ENCODE measurements around the gene NR1I3.

GRCh38 chr1:161287482-161288054, 49.6 kb upstream of the NR1I3 start:
- TF ChIP-seq CTCF (IDR thresholded peaks at IDR 0.05) (no peak), POLR2AphosphoS5 (IDR thresholded peaks at IDR 0.05; ENCODE audit: insufficient read depth in 1 of 2, low read depth in 1 of 2) (no peak)
